IPS DF 6.9 (cell line): Measurements from ENCODE around the gene ADCYAP1R1.

Experiments used
- DNase-seq: peaks from one replicate; pipeline ENCODE4 v3.0.0-alpha.2; 2013; ENCODE audit warnings: low read depth, low spot score
- H3K27ac ChIP-seq: one replicate; pipeline ENCODE4 v1.5.1; 2013; ENCODE audit warnings: low read length, control low read depth
- H3K27me3 ChIP-seq: 2 replicates; pipeline ENCODE4 v1.6.1; 2013; ENCODE audit warnings: mild to moderate bottlenecking, low read length; ENCODE audit not compliant: control insufficient read depth, insufficient read depth
- H3K36me3 ChIP-seq: 2 replicates; pipeline ENCODE4 v1.6.1; 2013; ENCODE audit warnings: low read length; ENCODE audit not compliant: control insufficient read depth, insufficient read depth
- H3K4me1 ChIP-seq: 2 replicates; pipeline ENCODE4 v1.6.1; 2013; ENCODE audit warnings: low read length; ENCODE audit not compliant: control insufficient read depth, insufficient read depth
- H3K4me3 ChIP-seq: 2 replicates; pipeline ENCODE4 v1.5.1; 2013; ENCODE audit warnings: mild to moderate bottlenecking, low read length
- H3K9me3 ChIP-seq: 2 replicates; pipeline ENCODE4 v1.6.1; 2013; ENCODE audit warnings: low read length, inconsistent platforms; ENCODE audit not compliant: control insufficient read depth, insufficient read depth
- WGBS: extraction: QIAGEN DNeasy Blood & Tissue Kit; methylation state at CpG from one replicate; pipeline ENCODE4 v1.1.7; 2013; ENCODE audit warnings: mixed read lengths, missing lambda C conversion rate; ENCODE audit not compliant: insufficient read length, insufficient coverage; 5-methylcytosine and 5-hydroxymethylcytosine counted together

ADCYAP1R1 gene

DNA sequence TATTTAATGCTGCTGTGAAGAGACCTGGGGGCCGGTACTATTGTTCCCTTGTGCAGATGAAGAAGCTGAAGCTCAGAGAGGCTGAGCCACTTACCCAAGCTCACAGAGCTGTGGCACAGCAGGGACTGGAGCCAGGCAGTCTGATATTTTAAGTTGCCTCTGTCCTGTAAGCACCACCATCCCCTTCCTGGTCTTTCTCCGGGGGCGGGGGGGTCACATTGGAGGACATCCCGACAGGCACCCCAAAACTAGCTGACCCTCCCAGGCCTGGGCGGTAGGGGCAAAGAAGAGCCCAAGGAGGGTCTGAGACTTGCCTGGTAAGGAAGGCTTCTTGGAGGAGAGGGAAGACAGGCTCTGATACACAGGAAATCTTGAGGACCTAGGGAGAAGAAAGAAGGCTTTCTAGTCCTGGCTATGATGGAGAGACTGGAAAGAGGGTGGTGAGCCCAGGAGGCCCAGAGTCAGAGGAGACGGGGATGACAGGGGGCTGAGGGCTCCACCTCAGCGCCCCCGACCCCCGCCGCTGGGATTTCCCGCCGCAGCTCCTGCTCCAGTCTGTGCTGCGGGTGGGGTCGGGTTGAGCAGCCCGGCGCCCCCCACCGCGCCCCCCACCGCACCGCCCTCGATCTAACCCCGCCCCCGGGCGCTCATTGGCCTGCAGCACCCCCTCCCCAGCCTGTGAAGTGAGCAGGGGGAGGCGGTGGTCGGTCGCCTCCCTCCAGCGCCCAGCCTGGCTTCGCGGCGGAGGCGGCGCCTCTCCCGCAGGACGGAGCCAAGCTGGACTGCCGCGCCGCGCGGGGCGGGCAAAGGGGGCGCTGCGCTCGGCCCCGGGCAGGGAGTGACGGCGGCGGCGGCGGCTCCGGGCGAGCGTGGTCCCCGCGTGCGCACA is at the start of gene ADCYAP1R1:
TSS of gene ADCYAP1R1 (plus strand) at position 711 of the 889 bp plus-strand sequence. CDS start 10,957 bp downstream, outside the sequence.
- Histone ChIP-seq H3K27ac (no peak within 1 kb of the TSS), H3K9me3 (no peaks in the 10 kb centered on the region), H3K27me3 (peaks cover 9% of the 10 kb centered on the region; the same call in 1 of the 2 replicates), H3K36me3 (no peaks in the 10 kb centered on the region), H3K4me1 (no peaks in the 10 kb centered on the region; the same call in 1 of the 2 replicates), H3K4me3 (peak within 1 kb of the TSS; percentile 61)
- no CpG with 5 or more reads among the region's 56 CpGs for WGBS
- DNase-seq, result no peak

DNA sequence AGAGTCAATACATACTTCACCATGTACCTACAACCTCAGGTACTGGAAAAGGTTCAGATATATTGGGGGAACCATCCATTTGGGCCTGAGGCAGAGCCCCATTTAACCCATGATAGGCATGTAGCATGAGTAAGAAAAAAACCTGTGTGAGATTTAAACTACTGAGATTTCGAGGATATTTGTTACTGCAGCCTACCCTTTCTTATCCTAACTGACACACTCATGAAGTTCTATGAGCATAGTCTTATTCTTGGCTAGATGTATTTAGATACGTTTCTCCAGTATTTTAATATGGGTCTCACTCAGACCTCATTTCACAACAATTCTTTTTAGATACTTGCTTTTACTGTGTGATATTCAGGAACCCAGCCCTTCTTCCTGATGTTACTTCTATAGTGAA is 49.0 kb upstream of the ADCYAP1R1 start:
- Histone ChIP-seq H3K4me1 (no peaks in the 10 kb centered on the region), H3K27me3 (no peaks in the 10 kb centered on the region), H3K4me3 (no peak overlapping the region), H3K9me3 (no peaks in the 10 kb centered on the region), H3K27ac (no peak overlapping the region), H3K36me3 (no peaks in the 10 kb centered on the region)
- WGBS, result no CpG with 5 or more reads among the region's 2 CpGs
- no peak for DNase-seq

DNA sequence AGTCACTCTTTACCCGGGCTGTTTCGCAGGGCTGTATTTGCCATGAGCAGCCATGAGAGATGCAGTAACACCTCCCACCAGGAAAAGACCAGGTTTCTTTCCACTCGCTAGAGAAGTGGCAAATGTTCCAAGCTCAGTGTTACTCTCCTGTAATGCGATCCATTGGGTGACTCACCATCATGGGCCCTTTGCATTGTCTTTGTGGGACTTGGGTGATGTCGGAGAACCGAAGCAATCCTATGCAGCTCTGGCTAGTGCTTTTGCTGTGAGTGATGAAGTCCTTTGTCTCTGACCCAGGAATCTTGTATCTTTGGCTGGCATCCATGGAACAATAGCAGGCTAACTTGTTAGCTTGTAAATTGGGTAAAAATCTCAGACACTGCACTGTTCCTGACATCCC is 48.4 kb upstream of the ADCYAP1R1 start:
- Histone ChIP-seq H3K9me3 (no peaks in the 10 kb centered on the region), H3K4me1 (no peaks in the 10 kb centered on the region), H3K27me3 (no peaks in the 10 kb centered on the region), H3K27ac (no peak overlapping the region), H3K36me3 (no peaks in the 10 kb centered on the region), H3K4me3 (no peak overlapping the region)
- WGBS, result no CpG with 5 or more reads among the region's 6 CpGs
- DNase-seq, result no peak

DNA sequence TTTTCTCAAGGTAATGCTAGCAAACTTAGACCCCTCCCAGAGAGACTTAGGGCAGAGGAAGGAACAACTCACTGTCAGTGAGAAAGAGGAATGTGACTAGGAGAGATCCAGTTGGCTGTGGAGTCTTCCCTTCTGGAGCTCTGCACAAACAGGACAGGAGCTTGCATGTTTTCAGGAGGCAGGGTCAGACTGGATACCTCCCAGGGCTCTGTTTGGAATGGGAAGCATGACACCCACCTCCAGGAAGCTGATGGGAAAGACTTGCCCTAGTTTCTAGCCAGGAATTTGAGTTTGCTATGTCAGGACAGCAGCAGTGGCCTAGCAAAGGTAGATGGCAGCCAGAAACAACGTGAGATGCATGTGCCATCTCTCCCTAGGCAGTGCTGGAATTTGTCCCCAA is 47.7 kb upstream of the ADCYAP1R1 start:
- no peak overlapping the region for H3K27ac ChIP-seq
- WGBS, result no CpG with 5 or more reads among the region's 1 CpG
- no peak overlapping the region for H3K4me3 ChIP-seq
- no peaks in the 10 kb centered on the region for H3K36me3 ChIP-seq
- H3K9me3 ChIP-seq, result no peaks in the 10 kb centered on the region
- H3K27me3 ChIP-seq, result no peaks in the 10 kb centered on the region
- DNase-seq, result no peak
- H3K4me1 ChIP-seq, result no peaks in the 10 kb centered on the region

DNA sequence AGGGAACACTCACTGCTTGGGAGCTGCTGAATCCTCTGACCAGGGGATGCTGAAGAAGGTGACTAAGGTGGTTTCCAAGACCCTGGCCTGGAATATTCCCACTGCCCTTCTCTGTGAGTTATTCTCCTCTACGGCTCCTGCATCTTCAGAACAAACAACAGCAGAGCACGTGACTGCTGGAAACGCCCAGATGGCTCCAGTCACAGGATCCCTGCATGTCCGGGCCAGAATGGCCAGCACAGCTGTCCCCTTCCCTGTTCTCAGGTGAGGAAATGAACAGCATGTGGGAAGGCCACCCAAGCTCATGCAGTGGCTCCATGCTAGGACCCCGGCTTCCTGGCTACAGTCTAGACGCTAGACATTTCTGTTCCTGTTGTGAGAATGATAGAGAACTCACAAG is 45.3 kb upstream of the ADCYAP1R1 start:
- H3K36me3 ChIP-seq, result no peaks in the 10 kb centered on the region
- no peak for DNase-seq
- WGBS, result no CpG with 5 or more reads among the region's 6 CpGs

DNA sequence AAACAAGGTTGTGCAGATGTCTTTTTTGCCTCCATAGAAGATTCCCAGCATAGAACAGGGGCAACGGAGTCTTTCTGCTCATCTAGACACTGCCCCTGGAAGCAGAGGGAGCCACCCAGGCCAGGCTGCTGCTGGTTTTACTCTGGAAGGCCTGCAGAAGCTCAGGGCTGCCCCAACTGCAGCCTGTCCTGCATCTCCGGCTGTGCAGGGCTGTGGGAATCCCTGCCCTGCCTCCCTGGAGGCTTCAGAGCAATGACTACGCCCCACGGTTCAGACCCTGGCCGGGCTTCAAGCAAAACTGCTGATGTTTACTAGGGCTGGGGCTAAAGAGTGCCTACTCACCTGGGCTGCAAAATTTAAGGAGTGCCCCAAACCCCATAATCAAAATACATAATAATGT is 44.5 kb upstream of the ADCYAP1R1 start:
- no CpG with 5 or more reads among the region's 5 CpGs for whole genome bisulfite sequencing
- no peaks in the 10 kb centered on the region for H3K27me3 ChIP-seq
- DNase-seq, result no peak
- H3K4me1 ChIP-seq, result no peaks in the 10 kb centered on the region
- no peak overlapping the region for H3K4me3 ChIP-seq
- H3K27ac ChIP-seq, result no peak overlapping the region
- H3K36me3 ChIP-seq, result no peaks in the 10 kb centered on the region
- no peaks in the 10 kb centered on the region; the same call in 1 of the 2 replicates for H3K9me3 ChIP-seq

More for the DNA sequence above, 45.3 kb upstream of the ADCYAP1R1 start:
- H3K4me1 ChIP-seq, result no peaks in the 10 kb centered on the region
- H3K27me3 ChIP-seq, result no peaks in the 10 kb centered on the region
- no peak overlapping the region for H3K4me3 ChIP-seq
- no peak overlapping the region for H3K27ac ChIP-seq
- H3K9me3 ChIP-seq, result no peaks in the 10 kb centered on the region; the same call in 1 of the 2 replicates

DNA sequence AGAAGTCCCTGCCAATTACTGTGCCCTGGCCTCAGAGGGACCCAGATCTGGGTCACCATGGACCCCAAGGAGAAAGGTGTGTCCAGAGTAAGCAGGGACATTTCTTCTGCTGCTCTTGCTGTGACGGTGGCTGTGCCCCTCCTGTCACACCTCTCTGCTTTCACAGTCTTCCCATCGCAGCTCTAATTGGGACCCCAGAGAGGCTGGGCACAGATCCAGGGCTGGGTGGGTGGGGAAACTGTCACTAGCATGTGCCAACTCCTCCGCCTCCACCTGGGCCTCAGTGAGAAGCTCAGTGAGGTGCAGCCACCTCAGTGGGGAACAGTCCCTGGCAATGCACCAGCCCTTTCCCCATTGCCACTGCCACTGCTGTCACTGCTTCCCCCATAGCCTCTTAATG is 37.3 kb upstream of the ADCYAP1R1 start:
- Histone ChIP-seq H3K4me3 (no peak overlapping the region), H3K36me3 (no peaks in the 10 kb centered on the region), H3K4me1 (no peaks in the 10 kb centered on the region), H3K27ac (no peak overlapping the region), H3K27me3 (no peaks in the 10 kb centered on the region), H3K9me3 (no peaks in the 10 kb centered on the region; the same call in 1 of the 2 replicates)
- no CpG with 5 or more reads among the region's 3 CpGs for WGBS
- DNase-seq, result no peak

DNA sequence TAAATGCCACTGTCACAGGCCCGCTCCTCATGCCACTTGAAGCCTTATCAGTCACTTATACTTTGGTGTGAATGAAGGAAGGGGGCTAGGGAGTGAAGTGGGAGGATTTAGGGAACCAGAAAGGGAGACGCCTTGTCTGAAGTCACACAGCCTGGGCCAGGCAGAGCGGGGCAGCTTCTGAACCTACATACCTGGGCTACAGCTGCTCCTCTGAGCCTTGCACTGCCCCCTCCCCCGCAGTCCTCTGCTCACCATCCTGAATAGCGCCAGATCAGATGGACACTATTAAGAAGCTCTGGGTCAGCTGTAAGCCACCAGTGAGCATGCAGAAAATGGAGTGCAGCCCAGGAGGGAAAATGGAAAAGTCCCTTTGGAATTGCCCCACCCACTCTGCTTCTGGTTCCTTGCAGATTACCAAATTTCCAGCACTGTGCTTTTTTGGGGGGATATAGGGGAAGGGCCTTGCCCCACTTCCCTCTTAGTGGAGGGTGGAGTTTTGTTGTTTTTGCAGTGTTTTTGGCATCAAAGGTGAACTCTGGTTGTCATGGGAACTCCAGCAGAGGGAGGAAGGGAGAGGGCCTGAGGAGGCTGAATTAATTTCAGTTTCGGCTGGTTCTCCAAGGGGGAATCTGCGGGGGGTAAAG is 35.0 kb upstream of the ADCYAP1R1 start:
- H3K9me3 ChIP-seq, result no peaks in the 10 kb centered on the region
- no peak for DNase-seq
- no peaks in the 10 kb centered on the region for H3K36me3 ChIP-seq
- H3K27ac ChIP-seq, result no peak overlapping the region
- no CpG with 5 or more reads among the region's 7 CpGs for WGBS
- no peaks in the 10 kb centered on the region for H3K27me3 ChIP-seq
- peaks cover 5% of the 10 kb centered on the region for H3K4me1 ChIP-seq
- H3K4me3 ChIP-seq, result no peak overlapping the region

DNA sequence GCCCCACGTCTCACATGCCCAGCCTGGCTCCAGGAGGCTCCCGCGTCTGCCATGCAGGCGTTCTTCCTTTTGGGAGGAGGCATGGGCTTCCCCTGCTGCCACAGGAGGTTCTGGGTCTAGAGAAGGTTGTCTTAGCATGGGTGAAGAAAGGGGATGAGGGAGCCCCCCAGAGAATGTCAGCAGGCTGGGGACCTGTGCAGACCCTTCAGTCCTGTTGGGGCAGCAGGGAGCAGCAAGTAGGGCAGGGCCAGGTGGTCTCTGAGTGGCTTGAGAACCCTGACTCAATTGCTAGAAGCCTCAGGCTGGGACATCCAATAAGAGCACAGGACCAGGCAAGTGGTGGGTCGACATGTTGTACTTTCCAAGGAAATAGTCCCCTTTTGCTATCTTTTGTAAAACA is 34.4 kb upstream of the ADCYAP1R1 start:
- WGBS, result no CpG with 5 or more reads among the region's 5 CpGs
- no peak overlapping the region for H3K27ac ChIP-seq

DNA sequence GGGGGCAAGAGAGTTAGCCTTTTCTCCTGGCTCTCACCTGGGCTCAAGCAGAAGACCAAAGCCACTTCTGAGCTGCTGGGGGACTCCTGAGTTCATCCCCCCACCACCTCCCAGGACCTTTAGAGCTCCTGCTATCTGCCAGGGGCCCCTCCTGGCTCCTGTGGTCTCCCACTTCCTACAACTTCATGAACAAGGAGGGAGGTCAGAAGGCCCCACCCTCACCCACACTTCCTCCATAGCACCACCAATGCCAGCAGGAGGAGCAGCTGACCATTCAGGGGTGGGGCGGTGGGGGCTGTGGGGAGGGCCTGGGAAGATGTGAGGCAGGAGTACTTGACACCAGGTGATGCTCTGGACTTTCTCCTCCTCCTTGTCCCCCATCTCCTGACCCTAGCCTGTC is 32.6 kb upstream of the ADCYAP1R1 start:
- Histone ChIP-seq H3K4me1 (peaks cover 5% of the 10 kb centered on the region), H3K9me3 (no peaks in the 10 kb centered on the region), H3K4me3 (no peak overlapping the region), H3K27ac (no peak overlapping the region), H3K27me3 (no peaks in the 10 kb centered on the region), H3K36me3 (no peaks in the 10 kb centered on the region)
- no CpG with 5 or more reads among the region's 1 CpG for WGBS
- DNase-seq, result no peak

More for the DNA sequence above, 34.4 kb upstream of the ADCYAP1R1 start:
- no peaks in the 10 kb centered on the region for H3K36me3 ChIP-seq
- H3K27me3 ChIP-seq, result no peaks in the 10 kb centered on the region
- no peak overlapping the region for H3K4me3 ChIP-seq
- peaks cover 5% of the 10 kb centered on the region for H3K4me1 ChIP-seq
- no peaks in the 10 kb centered on the region for H3K9me3 ChIP-seq
- DNase-seq, result no peak
